HUDEP-2 (cell line): ENCODE results near the gene EPM2A.

Source experiments
- DNase-seq, 76 experiments: peaks; one replicate each; lab custom pipeline; 2025; ENCODE audit not compliant: unreplicated experiment in 76 of 76; lab: John Stamatoyannopoulos, UW

The EPM2A gene

DNA sequence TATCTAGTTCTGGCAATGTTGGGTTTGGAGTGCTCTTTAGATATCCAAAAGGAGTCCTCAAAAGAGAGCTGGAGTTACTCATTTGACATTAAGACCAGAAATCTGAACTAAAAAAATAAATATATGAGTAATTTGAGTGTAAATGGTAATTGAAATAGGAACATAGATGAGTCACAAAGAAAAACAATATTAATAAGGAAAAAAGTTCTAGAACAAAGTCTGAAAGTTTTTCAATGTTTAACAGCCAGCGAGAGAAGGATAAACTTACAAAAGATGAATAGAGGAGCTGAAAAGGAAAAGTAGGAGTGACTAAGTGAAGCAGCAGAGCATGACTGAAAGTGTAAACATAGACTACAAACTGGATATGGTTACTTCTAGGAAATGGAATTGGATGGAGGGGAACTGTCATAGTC is 46.8 kb downstream of the EPM2A start:
- DNase-seq, result no peak

DNA sequence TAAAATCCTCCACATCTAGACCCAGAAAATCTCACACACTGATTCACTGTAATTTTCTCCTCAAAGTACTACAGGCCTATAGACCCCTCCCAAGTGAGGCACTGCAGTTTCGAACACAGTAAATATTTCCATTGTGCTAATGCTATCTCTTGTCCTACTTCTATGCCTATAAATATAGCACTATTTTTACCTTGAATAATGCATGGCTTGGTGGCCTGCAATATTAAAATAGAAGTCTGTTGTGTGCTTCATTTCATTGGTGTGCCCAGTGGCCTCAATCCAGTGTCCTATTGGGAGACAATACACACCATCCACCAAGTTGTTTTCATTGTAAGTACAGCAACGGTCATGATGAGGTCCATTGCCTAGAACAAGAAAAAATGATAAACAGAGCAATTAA is 49.4 kb downstream of the EPM2A start:
- no peak for DNase-seq

DNA sequence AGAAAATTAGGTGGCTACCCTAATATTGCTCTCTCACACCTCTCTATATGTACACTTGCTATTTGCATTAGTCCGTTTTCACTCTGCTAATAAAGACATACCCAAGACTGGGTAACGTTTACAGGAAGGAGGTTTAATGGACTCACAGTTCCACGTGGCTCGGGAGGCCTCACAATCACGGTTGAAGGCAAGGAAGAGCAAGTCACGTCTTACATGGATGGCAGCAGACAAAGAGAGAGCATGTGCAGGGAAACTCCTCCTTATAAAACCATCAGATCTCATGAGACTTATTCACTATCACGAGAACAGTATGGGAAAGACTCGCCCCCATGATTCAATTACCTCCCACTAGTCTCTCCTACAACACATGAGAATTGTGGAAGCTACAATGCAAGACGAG is 53.4 kb downstream of the EPM2A start:
- DNase-seq, result no peak

DNA sequence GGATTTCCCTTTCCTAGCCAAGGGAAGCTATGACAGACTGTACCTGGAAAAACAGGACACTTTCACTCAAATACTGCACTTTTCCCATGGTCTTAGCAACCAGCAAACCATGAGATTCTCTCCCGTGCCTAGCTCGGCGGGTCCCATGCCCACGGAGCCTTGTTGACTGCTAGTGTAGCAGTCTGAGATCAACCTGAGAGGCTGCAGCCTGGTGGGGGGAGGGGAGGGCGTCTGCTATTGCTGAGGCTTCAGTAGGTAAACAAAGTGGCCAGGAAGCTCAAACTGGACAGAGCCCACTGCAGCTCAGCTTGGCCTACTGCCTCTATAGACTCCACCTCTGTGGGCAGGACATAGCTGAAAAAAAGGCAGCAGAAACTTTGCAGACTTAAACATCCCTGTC is 61.8 kb downstream of the EPM2A start:
- DNase-seq, result no peak

DNA sequence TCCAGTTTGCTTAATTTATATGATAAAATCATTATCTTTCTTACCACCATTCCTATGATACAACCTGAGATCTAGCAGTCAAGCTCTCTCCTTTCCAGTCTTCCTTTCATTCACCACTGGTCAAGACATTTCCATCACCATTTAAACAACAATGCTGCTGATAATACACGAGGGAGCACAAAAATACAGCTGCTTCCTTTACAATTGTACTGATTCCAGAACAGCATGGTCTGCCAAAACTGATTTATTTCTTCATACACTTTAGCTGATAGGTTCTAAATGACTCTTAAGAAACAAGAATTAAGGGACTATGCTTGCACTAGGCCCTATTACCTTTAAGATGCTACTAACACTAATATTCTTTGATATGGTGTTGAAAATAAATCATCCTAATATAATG is 65.0 kb downstream of the EPM2A start:
- no peak for DNase-seq

DNA sequence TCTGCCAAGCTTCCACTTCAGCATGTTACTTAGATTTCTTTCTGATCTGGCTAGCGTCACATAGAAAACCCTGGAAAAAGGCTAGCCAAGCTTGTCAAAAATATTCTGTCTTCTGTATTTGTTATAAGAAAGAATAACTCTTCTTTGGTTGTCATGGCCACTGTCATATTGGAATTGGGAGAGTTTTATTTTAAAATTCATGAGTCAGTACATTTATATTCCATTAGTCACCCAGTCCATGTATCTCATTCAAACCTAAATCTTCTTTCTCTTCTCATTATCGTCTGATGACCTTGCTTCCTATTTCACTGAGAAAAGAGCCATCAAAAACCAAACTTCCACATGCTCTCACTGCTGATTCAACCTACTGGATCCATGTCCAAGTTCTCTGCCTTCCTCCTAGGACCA is 65.7 kb downstream of the EPM2A start:
- no peak for DNase-seq

DNA sequence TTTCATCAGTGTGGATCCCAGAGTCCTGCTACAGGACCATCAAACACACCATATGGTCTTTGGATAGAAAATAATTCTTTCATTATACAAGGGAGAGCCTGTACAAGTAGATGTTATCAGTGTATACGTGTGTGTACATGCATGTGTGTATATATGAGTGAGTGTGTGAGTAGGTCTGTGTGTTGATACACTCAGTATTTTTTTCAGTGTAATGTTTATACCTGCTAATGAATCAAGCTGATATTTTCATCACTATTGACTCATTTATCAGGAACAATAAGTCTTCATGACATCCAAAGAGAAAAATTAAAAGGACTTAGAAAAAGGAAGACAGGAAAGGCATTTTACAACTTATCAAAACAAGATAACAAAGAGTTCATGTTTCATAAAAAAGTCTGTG is 66.5 kb downstream of the EPM2A start:
- no peak for DNase-seq

DNA sequence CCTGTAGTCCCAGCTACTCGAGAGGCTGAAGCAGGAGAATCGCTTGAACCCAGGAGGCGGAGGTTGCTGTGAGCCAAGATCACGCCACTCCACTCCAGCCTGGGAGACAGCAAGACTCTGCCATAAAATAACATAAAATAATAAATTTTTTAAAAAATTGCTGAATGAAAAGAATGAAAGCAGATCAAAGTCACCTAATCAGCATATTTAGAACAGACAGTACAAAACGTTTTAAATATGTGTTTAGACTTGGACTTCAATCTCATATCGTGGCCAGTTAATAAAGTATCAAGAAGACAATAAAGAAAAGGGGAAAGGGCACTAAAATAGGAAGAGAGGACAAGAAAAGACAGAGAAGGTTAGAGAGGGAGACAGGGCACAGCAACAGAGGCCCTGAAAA is 74.6 kb downstream of the EPM2A start:
- DNase-seq, result no peak

DNA sequence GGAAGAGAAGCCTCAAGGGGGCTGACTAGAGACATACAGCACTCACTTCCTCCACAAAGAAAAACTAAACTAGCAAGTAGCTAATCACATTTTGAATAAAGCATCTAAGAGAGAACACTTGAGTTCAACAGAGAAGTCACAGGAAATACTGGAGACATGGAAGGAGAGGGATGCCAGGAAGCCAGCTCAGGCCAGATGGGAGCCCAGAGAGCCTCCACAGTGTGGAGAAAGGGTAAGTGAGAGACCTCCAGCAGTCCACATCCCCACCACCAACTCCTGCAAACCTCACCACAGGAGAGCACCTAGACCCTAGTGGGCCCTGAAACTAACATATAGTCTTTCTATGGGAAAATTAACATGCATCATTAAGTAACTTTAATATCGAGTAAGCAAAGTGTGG is 79.2 kb downstream of the EPM2A start:
- DNase-seq, result no peak

DNA sequence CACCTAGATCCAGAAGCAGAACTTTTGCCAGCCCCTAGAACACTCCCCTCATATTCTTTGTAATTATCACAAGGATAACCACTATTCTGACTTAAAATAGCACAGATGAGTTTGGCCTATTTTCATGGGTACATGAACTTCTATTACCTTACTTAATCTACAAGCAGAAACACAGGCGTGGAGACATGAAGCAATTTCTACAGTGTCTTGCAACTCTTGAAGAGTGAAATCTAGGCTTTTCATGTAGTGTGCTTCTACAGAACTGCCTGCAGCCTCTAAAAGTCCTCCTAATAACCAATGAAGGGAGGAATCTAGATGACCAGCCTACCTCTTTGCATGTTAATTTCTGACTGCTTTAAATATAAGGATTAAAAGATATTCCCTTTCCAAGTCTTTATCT is 82.7 kb downstream of the EPM2A start:
- no peak for DNase-seq

DNA sequence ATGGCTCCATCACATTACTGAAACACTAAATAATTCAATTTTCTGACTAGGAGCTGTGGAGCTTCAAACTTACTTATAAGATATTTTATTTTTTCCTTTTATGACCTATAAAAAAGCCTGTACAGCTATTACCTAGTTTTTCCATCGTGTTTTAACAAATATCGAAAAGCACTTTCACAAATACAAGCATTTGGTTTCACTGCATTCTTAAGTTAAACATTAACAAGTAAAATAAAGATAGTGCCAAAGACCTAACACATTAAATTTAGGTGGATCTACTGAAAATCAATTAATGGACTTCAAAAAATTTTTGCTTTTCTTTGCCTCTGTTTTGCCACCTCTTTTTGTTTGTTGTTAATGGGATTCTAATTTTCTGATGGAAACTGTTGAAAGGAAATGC is 83.3 kb downstream of the EPM2A start:
- no peak for DNase-seq

DNA sequence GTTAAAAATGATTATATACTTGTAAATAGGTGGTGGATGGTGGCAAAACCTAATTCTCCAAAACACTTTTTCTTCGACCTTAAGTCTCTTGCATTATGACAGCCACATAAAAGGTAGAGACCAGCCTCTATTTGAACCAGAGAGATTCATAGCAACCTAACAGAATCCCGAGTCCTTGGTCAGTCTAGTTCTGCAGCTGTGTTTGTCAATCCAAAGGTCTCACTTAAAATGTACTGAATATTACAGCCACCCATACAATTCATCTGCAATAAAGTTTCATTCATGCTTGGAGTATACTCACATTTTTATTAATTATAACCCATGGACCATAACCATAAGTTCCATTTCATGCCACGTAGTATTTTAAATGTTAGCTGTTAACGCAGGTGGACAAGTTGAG is 87.2 kb downstream of the EPM2A start:
- DNase-seq, result no peak

DNA sequence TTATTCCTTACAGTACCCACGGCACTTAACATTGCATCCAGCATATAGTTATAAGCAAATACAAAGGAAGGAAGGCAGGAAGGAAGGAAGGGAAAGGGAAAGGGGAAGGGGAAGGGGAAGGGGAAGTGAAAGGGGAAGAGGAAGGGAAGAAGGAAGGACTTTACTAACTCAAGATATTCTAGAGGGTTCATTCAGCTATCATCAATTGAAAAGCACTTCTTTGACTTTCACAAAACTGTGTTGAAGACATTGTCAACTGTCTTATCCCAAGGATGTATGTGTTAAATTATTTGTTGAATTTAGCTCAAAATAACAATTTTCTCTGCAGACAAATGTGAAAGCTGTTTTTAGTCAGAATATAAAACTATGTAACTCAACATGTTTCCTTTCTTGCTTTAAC is 87.7 kb downstream of the EPM2A start:
- no peak for DNase-seq

DNA sequence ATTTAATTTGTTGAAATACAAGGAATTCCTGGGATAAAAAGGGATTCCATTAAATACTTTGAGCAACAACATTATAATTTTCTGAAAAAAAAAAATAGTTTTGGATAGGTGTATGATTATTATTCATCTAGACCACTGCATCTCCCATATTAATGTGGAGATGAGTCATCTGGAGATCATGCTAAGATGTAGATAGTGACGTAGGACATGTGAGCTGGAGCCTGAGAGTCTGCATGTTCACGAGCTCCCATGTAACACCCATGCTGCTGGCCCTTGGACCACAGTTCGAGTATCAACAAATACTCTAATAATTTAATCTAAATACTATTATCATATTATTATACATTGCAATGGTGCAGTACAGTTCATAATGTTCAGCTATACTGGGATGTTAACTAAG is 91.6 kb downstream of the EPM2A start:
- no peak for DNase-seq

DNA sequence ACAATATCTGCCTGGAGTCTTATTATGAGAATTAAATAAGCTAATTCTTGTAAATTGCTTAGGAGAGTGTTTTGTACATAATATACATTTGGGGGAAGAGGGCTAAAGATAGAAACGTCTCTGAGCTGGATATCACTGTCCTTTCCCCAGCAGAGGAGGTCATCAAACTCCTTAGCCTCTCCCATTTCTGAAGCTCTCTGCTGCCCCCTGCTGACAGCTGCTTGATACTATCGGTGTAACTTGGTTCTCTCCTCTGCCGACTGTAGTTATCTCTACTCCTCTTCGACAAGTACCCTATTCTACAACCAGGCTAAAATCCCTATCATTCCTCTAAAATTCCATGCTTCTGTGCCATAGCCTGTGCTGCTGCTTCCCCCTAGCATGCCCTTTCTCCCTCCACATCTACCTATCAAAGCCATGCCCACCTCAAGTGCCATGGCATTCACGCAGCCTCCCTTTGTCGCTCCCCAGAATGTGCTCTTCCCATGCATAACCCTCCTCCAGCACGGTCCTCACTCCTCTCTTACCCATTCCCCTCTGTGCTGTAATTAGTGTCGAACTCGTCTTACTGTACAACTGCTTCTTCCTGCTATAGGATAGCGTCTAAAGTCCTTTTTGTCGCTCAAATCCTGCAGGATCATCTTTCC is 101.2 kb downstream of the EPM2A start:
- DNase-seq, result peak in 69 of 76 experiments; percentile 12 to 92 (median 67)

DNA sequence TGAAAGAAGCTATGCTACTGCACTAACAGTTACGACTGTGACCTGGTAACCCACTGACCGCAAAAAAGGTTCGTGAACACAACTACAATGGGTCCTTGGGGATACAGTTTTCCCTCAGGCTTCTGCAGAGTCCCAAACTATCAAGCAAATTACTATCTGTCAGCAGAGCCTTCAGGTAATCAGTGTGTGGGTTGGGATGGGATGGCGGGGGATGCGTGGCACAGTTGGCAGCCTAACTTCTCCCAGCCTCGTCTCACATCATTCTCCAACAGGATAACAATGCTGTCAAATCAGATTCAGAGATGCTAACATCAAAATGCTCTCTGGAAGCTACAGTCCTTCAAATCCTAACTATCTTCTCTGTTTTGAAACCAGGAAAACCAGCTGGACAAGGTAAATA is 102.3 kb downstream of the EPM2A start:
- no peak for DNase-seq

DNA sequence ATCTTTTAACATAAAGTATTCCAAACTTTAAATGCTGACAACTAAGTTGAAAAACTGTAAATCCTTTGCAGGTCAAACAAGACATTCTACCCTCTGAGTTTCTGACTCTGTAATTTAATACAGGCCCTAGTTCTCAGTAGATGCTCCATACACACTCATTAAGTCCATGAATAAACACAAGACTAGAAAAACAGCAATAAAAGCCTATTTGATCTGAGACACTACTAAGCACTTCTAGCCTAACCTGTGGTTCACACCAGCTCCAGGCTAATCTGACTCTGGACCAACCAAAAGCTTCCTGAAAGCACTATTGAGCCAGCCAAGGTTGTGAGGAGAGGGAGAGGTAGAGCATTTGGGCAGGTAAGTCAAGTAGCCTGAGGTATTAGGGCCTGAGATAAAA is 103.9 kb downstream of the EPM2A start:
- no peak for DNase-seq

DNA sequence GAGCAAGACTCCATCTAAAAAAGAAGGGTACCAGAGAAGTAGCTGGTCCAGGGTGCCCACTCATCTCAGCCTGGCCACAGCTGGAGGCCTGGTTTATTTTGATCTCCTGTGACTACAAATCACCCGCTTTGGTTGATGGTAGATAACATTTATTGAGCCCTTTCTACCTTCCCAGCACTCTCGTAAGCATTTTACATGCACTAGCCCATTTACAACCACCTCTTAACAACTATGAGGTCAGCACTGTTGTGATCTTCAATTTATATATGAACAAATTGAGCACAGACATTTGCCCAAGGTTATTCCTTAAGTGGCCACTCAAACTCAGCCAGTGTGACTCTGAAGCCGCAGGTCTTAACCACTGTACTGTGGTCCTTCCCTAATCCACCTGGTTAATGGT is 104.7 kb downstream of the EPM2A start:
- DNase-seq, result no peak

DNA sequence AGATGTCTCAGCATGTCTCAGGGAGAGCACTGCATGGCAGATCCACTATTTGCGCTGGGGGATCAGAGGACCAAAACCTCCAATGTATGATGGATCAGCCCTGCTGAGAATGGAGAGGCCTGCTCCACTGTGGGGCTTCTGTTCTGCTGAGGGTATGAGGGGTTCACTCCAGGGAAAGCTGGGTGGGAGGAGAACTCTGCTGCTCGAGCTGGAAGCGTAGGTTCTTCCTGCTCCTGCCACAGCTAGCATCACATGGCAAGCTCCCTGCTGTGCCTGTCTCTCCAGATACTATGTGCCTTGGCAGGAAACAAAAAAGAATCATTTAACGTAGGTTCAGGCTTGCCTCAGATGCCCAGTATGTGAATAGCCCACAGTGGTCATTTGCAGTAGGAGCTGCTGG is 105.8 kb downstream of the EPM2A start:
- no peak for DNase-seq

DNA sequence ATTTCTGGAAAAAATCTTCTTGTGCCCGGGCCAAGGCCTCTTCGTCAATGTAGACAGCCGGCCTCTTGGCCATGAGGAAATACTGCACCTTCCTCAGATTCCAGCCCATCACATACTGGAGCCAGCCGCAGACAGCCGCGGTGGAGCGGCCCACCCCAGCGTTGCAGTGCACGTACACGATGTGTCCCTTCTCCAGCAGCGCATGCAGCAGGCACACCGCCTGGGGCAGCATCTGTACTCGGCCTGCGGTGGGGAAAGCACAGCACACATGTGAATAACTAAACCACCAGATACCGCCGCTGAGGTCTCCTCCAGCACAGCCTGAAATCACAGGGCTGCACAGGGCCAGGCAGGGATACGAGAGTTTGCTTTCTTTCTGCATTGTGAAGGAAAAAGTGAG is 107.9 kb downstream of the EPM2A start:
- DNase-seq, result no peak

DNA sequence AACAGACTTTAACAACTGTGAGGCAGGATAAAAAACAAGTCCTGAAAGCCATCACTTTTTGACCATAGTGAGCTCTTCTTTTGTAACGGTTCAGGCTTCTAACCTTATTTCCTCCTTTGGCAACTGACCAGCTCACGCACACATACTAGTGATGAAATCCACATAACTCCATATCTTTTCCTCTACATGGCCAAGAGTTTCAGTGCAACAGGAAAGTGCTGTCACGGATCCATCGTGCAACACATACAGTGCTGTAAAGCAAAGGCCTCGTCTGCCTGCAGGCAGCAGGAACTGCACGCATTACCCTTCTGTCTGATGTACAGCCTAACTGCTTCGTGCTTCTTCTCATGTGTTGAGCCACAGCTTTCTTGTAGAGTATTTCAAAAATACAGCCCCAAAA is 108.5 kb downstream of the EPM2A start:
- no peak for DNase-seq

DNA sequence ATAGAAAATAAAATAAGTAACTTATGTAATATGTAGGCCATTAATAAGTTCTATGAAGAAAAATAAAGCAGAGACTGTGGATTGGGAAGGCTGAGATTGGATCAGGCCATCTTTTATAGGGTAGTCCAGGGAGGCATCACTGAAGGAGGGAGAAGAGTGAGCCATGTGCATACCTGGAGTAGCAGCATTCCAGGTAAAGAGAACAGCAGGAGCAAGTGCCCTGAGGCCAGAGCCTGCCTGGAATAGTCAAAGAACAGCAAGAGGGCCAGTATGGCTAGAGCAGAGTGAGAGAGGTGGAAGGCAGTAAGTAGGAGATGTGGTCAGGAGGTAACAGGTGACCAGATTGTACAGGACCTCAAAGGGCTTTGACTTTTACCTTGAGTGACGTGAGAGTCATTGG is 112.1 kb downstream of the EPM2A start:
- DNase-seq, result no peak

DNA sequence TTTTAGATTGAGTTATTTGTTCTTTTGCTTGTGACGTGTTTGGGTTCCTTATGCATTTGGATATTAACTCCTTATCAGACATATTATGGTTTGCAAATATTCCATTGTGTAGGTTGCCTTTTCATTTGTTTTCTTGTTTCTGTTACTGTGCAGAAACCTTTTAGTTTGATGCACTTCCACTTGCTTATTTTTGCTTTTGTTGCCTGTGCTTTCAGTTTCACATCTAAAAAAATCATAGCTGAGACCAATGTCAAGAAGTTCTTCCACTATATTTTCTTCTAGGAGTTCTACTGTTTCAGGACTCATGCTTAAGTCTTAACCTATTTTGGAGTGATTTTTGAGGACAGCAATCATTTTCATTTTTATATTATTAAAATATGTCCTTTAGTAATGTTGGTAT is 113.5 kb downstream of the EPM2A start:
- DNase-seq, result no peak
